GM13976 (cell line): Measurements from ENCODE around the gene PAX1.

Experiments used
- DNase-seq: peaks from one replicate; pipeline ENCODE4 v3.0.0; 2012; ENCODE audit warnings: low spot score
- CTCF ChIP-seq: IDR thresholded peaks from 2 replicates; pipeline ENCODE4 v1.5.1; 2012; ENCODE audit warnings: borderline replicate concordance, mild to moderate bottlenecking; ENCODE audit not compliant: insufficient read depth; ENCODE audit errors: extremely low read depth, missing control alignments, control extremely low read depth
- in situ Hi-C: fragments of 300-500 bp; cut with MboI; formaldehyde crosslinking; loops from one replicate; pipeline ENCODE4 v1.12.0; 2022; ENCODE audit warnings: low sequenced_read_pairs, mixed read lengths, inconsistent platforms; ENCODE audit not compliant: unreplicated experiment

Gene PAX1

GRCh38 chr20:21707999-21708737 is 2.7 kb downstream of the PAX1 start:
- in situ Hi-C loops = loop anchor here (25.0 kb wide), 1 partner anchor 604 kb away; no protein-coding TSS in a partner anchor
- no peak for DNase-seq
- no peak for TF ChIP-seq CTCF

- no peak for TF ChIP-seq CTCF
- DNase-seq = no peak
- in situ Hi-C loops = loop anchor here (25.0 kb wide), 1 partner anchor 603 kb away; no protein-coding TSS in a partner anchor
These were observed 3.5 kb downstream of the PAX1 start for GRCh38 chr20:21708738-21709534.

GRCh38 chr20:21709535-21709904 is 4.1 kb downstream of the PAX1 start:
- DNase-seq = no peak
- TF ChIP-seq CTCF = no peak
- in situ Hi-C loops = loop anchor here (25.0 kb wide), 1 partner anchor 603 kb away; no protein-coding TSS in a partner anchor

GRCh38 chr20:21710341-21710740 is 4.9 kb downstream of the PAX1 start:
- DNase-seq = no peak
- in situ Hi-C loops = loop anchor here (10.0 to 25.0 kb wide), 2 partner anchors 602 to 864 kb away; no protein-coding TSS in a partner anchor
- no peak for TF ChIP-seq CTCF

- TF ChIP-seq CTCF = no peak
- no peak for DNase-seq
- in situ Hi-C loops = loop anchor here (10.0 to 25.0 kb wide), 2 partner anchors 601 to 864 kb away; no protein-coding TSS in a partner anchor
These were observed 5.5 kb downstream of the PAX1 start for GRCh38 chr20:21710863-21711431.

- no peak for DNase-seq
- in situ Hi-C loops = loop anchor here (10.0 to 25.0 kb wide), 2 partner anchors 600 to 862 kb away; no protein-coding TSS in a partner anchor
- TF ChIP-seq CTCF = no peak
These were observed 7.1 kb downstream of the PAX1 start for GRCh38 chr20:21712443-21713059.
